EH (cell line): ENCODE data around the gene BATF2.
"Not testable (repeated sequence)": the region's sequence is repeated elsewhere in the genome, so short reads cannot be mapped to it uniquely, and the experiment has no call there.

Experiments
- DNase-seq: peaks from one replicate; pipeline ENCODE4 v3.0.0-alpha.2; 2015; ENCODE audit warnings: low read depth

BATF2 gene, protein sequence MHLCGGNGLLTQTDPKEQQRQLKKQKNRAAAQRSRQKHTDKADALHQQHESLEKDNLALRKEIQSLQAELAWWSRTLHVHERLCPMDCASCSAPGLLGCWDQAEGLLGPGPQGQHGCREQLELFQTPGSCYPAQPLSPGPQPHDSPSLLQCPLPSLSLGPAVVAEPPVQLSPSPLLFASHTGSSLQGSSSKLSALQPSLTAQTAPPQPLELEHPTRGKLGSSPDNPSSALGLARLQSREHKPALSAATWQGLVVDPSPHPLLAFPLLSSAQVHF

DNA sequence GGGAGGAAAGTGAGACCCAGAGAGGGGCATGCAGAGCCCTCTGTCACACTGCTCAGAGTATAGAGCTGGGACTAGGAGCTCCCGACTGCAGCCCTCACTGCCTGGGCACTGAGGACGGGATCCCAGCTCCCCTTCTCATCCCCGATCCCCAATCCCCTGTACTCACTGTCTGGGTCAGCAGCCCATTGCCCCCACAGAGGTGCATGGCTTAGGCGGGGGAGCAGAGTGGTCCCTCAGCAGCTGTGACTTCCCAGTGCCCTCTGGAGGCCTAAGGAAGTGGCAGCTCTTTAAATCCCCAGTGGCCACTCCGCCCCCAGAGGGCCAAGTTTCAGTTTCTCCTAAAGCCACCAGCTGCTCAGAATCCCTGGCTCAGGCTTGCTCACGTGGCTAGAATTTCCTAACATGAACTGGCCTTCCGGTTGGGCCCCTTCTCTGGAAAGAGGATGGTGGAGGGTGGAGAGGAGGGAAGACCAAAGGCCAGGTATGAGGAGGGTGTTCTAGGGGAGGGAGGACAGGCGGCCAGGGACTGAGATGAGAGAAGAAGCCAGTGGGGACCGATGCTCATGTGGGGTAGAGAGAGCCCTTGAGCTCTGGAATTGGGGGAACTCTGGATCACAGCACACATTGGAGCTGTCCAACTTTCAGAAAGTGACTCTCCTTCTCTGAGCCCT lies at the start of gene BATF2:
TSS of gene BATF2 (minus strand) at position 262 of the 671 bp plus-strand sequence. CDS start at position 205, 57 bp downstream.
- peak; percentile 86 for DNase-seq

DNA sequence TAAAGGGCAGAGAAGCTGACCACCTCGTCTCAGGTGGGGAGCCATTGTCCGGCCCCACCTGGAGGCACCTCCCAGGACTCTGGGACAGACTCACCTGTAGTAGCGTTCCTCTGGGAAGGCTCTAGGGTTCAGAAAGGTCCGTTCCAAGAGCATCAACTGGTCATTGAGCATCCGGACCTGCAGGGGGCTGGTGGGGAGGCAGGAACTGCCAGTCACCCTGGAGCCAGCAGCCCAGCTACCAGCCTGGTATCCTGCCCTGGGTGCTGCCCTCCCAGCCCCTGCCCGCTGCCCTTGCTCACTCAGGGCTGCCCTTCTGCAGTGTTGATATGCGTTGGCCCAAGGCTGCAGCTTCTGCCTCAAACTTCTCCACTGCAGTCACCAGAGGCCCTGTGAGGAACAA lies 49.0 kb upstream of the BATF2 start:
- DNase-seq: no peak

DNA sequence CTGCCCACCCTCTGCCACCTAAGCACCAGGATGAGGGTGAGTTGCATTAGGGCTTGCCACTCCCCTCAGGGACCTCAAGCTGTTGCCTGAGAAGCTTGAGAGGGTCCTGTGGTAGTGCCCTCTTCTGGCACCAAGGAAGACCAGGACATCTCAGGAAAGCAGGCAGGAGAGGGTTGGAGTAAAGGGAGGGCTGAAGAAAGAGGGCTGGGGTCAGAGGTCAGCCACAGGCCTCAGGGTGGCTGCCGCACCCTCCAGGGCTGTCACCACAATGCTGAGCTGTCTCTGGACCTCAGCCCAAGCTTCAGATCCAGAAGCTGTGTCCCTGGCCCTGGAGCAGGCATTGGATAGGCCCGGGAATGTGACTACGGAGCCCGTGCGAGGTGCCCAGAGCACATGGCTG lies 48.3 kb upstream of the BATF2 start:
- no peak for DNase-seq

DNA sequence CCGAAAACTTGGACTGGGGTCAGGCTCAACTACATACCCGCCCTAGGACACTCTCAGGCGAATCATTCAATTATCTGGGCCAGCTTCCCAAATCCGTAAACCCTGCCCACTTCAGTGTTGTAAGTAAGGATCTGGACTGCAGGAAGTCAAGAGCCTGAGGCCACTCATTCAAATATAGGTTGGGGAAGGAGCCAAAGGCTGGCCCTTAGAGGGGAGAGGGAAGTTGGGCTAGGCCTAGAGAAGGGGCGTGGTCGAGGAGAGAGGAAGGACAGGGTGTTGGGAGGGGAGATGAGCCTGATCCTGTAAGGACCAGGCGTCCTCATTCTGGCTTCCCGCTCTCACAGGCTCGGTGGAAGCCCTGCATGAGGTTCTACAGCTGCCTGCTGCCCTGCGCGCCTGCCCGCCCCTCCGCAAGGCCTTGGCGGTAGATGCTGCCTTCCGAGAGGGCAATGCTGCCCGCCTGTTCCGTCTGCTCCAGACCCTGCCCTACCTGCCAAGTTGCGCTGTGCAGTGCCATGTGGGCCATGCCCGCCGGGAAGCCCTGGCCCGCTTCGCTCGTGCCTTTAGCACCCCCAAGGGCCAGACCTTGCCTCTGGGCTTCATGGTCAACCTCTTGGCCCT lies 47.2 kb upstream of the BATF2 start:
- peak; percentile 79 for DNase-seq

DNA sequence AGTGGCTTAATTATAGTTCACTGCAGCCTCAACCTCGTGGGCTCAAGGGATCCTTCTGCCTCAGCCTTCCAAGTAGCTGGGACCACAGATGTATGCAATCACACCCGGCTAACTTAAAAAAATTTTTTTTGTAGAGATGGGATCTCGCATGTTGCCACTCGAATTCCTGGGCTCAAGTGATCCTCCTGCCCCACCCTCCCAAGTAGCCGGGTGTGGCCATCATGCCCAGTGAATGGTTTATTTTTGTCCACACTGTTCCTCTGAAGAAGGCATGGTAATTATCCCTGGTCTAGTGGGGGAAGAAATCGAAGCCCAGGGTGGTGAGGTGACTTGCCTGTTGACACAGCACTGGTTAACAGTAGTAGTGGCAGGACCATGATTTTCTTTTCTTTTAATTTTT lies 46.1 kb upstream of the BATF2 start:
- no peak for DNase-seq

DNA sequence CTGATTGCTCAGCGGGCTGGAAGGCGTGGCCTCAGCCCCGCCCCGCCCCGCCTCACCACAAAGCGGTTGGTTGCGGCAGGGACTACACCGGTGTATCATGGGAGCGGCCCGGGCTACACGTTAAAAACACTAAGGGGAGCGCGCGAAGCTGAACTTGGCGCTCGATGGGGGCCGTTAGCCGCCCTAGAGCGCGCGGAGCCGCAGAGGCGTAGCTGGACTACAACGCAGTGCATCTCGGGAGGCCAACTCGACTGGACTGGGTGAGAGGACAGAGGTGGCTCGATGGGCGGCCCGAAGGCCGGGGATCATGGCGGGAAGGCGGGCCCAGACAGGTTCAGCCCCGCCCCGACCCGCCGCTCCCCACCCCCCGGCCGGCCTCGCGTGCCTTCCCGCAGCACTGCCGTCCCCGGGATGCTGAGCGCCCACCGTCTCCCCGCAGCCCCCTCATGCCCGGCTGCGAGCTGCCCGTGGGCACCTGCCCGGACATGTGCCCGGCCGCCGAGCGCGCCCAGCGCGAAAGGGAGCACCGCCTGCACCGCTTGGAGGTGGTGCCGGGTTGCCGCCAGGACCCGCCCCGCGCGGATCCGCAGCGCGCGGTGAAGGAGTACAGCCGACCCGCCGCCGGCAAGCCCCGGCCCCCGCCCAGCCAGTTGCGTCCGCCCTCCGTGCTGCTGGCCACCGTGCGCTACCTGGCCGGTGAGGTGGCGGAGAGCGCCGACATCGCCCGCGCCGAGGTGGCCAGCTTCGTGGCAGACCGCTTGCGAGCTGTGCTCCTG lies 44.3 kb upstream of the BATF2 start, which contains the start of gene SAC3D1:
TSS of gene SAC3D1 (plus strand) at position 364 of the 776 bp plus-strand sequence. CDS start at position 447, 83 bp downstream.
- peak; percentile 96 for DNase-seq

DNA sequence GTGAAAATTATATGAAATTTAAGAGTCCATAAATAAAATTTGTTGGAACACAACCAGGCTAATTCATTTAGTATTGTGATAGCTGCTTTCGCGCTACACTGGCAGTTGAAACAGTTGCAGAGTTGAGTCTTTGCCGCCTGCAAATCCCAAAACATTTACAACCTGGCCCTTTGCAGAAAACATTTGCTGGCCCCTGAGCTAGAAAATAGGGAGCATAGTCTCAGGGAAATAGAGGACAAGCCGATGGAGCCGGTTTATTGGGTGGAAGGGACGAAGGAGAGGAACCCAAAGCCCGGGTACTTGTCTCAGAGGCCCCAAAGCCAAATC lies 43.7 kb upstream of the BATF2 start:
- DNase-seq: no peak

DNA sequence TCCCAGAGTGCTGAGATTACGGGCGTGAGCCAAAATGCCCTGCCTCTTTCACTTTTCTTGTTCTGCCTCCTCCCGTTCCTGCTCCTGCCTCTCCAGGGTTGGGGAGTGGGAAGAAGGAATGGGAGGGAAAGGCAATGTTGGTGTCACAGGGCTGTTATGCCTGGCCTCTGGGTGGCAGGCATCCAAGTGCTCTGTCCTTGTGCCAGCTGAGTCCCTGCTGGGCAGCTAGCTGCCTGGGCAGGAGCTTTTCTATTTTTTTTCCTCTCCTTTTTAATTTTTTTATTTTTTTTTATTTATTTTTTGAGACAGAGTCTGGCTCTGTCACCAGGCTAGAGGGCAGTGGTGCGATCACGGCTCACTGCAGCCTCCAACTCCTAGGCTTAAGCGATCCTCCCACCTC lies 40.2 kb upstream of the BATF2 start:
- no peak for DNase-seq

DNA sequence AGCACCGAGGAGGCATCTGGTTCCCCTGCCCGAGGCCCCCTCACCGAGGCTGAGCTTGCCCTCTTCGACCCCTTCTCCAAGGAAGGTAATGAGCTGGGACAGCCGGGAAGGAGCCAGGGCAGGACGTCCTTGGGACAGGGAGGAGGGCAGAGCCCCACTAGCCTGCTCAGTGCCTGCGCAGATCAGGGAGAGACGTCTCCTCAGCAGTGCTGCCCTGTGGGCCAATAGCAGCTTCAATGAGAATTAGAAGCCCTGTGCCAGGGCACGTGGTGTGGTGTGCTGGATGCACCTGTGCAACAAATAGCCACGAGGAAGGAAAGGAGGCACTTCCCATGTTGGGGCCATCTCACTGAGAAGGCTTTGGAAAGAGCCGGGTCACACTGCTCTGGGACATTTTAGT lies 38.8 kb upstream of the BATF2 start:
- DNase-seq: no peak

DNA sequence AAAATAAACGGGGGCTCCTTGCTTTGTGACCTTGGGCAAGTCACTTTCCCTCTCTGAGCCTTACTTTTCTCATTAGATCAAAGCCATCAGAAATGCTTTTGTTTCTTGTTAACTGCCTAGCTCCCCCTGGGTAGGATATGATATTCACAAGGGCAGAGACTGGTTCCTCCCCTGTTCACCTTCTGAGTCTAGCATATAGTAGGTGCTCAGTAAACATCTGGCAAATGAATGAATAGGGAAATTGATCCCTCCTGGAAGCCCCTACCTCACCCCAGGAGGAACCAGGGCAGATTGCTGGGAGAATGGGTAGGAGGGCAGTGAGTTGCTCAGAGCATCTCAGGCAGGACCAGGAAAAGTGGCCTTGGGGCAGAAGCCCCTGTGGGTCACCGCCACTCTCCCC lies 37.7 kb upstream of the BATF2 start:
- no peak for DNase-seq

DNA sequence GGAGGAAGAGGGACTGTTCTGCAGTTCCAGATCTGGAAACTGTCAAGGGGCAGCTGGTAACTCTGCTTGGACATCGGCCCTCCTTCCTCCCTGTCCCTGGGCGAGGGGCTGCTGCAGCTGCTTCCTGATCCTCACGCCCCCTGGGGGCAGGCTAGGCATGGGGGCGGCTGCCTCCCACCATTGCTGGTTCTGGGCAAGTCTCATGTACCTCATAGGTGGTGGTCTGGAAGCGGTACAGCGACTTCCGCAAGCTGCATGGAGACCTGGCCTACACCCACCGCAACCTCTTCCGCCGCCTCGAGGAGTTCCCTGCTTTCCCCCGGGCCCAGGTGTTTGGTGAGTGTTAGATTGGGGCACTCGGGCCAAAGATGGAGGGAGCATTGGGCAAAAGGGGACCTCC lies 35.4 kb upstream of the BATF2 start:
- no peak for DNase-seq

DNA sequence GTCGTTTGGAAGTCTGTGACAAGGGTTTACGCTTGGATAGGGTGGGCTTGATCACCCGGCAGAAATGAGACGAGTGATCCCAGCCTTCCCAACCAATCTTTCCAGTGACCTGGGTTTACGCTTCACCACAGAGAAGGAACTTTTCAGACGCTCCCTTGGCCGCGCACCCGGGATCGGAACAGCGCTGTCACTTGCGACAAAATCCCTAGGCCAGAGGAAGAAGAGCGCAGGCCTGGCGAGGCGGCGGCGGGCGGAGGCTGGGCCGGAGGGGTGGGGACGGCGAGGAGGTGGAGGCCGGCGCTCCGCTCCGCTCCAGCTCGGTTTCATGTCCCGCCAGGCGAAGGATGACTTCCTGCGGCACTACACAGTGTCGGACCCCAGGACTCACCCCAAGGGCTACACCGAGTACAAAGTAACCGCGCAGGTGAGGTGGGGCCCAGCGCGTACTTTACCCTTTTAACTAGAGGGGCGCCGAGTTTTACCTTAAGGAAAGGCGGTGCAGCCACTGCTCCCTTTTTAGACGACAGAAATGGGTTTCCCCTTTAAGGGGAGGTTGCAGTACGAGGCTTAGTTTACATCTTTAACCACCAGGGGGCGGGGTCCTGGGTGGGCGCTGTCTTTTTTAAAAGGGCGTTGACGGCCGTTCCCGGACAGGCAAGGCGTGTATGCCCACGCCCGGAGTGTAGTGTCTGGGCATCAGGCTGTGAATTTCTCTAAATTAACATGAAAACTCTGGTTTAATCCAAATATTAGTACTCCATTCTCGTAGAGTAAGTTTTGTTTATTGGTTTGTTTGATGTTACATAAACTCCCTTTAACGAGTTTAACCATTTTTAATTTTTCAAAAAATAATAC lies 30.7 kb upstream of the BATF2 start, which contains the start of gene SNX15:
TSS of gene SNX15 (plus strand) at position 227 of the 855 bp plus-strand sequence. CDS start at position 326, 99 bp downstream.
- DNase-seq: peak; percentile 95

DNA sequence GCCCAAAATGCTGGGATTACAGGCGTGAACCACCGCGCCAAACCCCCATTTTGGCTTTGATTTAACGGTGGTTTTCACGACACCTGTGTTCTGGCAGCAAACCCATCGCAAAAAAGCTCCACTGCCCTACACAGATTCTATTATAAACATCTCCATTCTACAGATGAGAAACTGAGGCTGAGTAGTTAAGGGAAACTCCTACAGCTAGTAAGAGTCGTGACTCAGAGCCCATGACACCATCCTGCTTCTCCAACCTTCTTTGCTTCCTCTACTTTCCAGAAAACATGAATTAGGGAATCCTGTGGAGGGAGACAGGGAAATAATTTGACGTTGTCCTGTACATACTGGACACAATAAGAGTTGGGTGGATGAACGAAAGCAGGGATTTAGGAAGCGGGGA lies 30.0 kb upstream of the BATF2 start:
- DNase-seq: no peak

DNA sequence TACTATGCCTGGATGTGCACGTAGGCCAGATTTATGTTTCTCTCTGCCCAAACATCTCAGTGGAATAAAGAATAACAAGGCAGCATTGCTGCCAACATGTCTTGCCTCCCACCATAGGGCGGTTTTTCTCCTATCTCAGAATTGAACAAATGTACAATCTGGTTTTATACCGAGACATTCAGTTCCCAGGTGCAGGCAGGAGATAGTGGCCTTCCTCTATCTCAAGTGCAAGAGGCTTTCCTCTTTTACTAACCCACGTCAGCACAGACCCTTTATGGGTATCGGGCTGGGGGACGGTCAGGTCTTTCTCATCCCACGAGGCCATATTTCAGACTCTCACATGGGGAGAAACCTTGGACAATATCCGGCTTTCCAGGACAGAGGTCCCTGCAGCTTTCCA lies 26.7 kb upstream of the BATF2 start:
- DNase-seq: not testable (repeated sequence)

DNA sequence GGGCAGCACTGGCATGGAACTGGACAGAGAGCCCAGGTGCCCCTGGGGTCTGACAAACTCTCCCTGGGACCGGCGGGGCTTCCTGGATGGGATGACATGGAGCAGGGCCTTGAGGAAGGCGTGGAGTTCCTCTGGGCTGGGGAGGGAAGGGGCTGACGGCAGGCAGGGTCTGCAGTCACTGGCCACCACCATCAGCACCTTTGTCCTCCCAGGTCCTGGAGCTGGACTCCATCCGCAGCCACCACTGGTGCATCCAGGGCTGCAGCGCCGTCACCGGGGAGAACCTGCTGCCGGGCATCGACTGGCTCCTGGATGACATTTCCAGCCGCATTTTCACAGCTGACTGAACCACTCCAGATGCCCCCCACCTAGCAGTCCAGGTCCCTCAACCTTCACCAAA lies 24.7 kb upstream of the BATF2 start:
- no peak for DNase-seq

DNA sequence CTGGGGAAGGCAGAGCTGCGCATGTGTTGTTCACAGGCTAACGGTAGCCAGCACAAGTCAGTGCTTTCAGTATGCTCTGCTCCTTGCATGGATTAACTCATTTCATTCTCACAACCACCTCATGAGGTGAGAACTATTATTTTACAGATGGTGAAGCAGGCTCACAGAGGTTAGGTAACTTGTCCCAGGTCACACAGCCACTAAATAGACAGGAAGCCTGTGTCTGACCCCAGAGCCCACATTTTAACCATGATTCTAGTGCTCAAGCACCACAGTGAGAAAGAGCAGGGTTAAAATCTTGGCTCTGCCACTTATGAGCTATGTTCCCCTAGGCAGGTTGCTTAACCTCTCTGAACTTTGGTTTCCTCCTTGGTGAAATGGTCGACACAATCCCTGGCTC lies 24.2 kb upstream of the BATF2 start:
- no peak for DNase-seq

DNA sequence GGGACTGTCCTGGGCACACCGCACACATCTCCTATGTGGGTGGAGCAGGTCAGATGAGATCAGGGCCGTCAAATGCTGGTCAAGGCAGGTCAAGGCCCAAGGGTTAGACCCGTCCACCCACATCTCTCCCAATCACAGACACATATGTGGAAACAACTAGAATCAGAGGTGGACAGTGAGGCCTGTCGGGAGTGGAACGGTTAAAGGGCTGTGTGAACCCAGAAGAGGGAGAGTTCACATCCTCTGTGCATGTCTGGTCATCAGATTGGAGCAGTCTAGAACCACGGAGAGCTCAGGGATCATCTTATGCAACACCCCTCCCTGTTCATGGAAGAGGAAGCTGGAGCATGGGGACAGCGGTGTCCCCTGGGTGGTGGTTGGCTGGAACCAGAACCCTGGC lies 23.1 kb upstream of the BATF2 start:
- no peak for DNase-seq

DNA sequence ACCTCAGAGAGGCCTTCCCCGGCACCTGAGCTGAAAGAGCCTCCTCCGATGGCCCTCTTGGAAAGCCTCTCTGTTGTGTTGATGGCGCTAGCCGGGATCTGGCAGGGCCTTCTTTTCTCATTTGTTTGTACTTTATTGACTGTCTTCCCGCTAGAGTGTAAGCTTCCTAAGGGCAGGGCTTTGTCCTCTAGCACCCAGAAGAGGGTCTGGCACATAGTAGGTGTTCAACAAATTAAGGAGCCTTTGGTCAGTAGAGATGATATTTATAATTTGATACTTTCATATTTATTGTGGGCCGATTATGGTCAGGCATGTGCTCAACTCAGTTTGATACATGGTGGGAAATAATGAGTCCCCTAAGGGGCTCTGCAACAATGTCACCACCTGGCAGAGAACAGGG lies 21.2 kb upstream of the BATF2 start:
- DNase-seq: no peak

DNA sequence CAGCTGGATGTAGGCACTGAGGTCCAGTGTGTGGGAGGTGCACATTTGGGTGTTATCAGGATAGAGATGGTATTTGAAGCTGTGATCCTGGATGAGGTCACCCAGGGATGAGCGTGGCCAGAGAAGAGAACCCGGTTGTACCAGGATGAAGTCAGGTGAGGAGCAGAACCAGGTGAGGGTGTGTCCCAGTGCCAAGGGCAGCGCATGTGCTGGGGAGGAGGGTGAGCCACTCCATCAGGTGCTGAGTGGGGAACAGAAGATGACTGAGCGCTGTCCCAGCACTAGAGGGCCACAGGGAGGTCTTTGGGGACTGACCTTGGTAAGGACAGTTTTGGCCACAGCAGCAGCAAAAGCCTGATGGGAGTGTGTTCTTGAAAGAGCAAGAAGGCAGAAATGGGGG lies 19.9 kb upstream of the BATF2 start:
- no peak for DNase-seq

DNA sequence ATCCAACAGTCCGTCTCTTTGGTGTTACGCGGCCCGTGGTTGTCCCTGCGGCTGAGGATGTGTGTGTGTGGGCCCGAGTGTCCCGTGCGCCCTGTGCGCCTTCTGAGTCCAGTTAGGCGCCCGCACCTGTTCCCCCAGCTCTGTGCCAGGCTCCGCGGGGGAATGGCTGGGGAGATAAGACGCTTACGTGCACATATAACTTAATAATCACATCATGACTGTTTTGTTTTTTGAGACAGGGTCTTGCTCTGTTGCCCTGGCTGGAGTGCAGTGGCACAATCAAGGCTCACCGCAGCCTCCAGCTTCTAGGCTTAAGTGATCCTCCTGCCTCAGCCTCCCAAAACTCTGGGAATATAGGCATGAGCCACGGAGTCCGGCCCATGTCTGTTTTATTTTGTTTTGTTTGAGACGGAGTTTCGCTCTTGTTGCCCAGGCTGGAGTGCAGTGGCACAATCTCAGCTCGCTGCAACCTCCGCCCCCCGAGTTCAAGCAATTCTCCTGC lies 18.0 kb upstream of the BATF2 start:
- DNase-seq: no peak
